GM21367 (cell line): Measurements from ENCODE around the gene INPP5B.

Source experiments
- ATAC-seq: cut with Tn5 transposase; IDR thresholded peaks from one replicate; pipeline ENCODE4 v1.9.1; 2021; ENCODE audit not compliant: unreplicated experiment

The INPP5B gene

GRCh38 chr1:37878071-37878470, 68.8 kb downstream of the INPP5B start:
- ATAC-seq: no peak

- ATAC-seq: no peak
Observed at GRCh38 chr1:37875833-37876232, 71.0 kb downstream of the INPP5B start.

GRCh38 chr1:37872692-37873091, 74.2 kb downstream of the INPP5B start:
- ATAC-seq: no peak

- ATAC-seq: no peak
Observed at GRCh38 chr1:37868466-37868865, 78.4 kb downstream of the INPP5B start.

GRCh38 chr1:37867784-37868183, 79.1 kb downstream of the INPP5B start:
- no peak for ATAC-seq

- ATAC-seq: no peak
Observed at GRCh38 chr1:37866491-37866890, 80.4 kb downstream of the INPP5B start.

GRCh38 chr1:37865348-37866120, 81.3 kb downstream of the INPP5B start:
- no peak for ATAC-seq

GRCh38 chr1:37862330-37862729, 84.5 kb downstream of the INPP5B start:
- no peak for ATAC-seq

GRCh38 chr1:37861151-37861550, 85.7 kb downstream of the INPP5B start:
- no peak for ATAC-seq

GRCh38 chr1:37860346-37860666, 86.5 kb downstream of the INPP5B start:
- ATAC-seq: no peak

- ATAC-seq: peak; percentile 88
Observed at GRCh38 chr1:37859507-37860345, 87.1 kb downstream of the INPP5B start, which contains the start of gene MTF1. MTF1 (minus strand) TSS chr1:37859592; CDS start chr1:37857658, 1,934 bp downstream.

GRCh38 chr1:37858931-37859506, 87.8 kb downstream of the INPP5B start:
- ATAC-seq: peak; percentile 22

- no peak for ATAC-seq
Observed at GRCh38 chr1:37854406-37854805, 92.4 kb downstream of the INPP5B start.

GRCh38 chr1:37853157-37853556, 93.7 kb downstream of the INPP5B start:
- ATAC-seq: no peak

GRCh38 chr1:37851782-37852210, 95.1 kb downstream of the INPP5B start:
- ATAC-seq: no peak

GRCh38 chr1:37851262-37851661, 95.6 kb downstream of the INPP5B start:
- ATAC-seq: no peak

- no peak for ATAC-seq
Observed at GRCh38 chr1:37850352-37850955, 96.4 kb downstream of the INPP5B start.

GRCh38 chr1:37849480-37849879, 97.4 kb downstream of the INPP5B start:
- no peak for ATAC-seq

GRCh38 chr1:37846647-37847339, 100.1 kb downstream of the INPP5B start:
- no peak for ATAC-seq

- no peak for ATAC-seq
Observed at GRCh38 chr1:37845786-37846185, 101.1 kb downstream of the INPP5B start.
